Right atrium auricular region (tissue), 2 donors: Measurements from ENCODE around the gene MFSD12. TPM values are rescaled to one million over a fixed set of nuclear protein-coding genes. Genes with fewer than 3 reads are reported as not detected.

Experiments
- DNase-seq: peaks from one replicate; pipeline ENCODE4 v3.0.0-alpha.2; 2019; ENCODE audit warnings: low spot score
- H3K27ac ChIP-seq, 2 donors: fragments of 200-600 bp; sonication (generic); 1 replicate in 1 of 2; 2 replicates in 1 of 2; pipeline ENCODE4 v1.5.1; 2016 to 2019
- H3K27me3 ChIP-seq, 2 donors: fragments of 200-600 bp; sonication (generic); one replicate each; pipeline versions ENCODE4 v1.5.1 to v1.6.0; 2017 to 2019
- H3K36me3 ChIP-seq: fragments of 200-600 bp; sonication (generic); one replicate; pipeline ENCODE4 v1.5.1; 2016
- H3K4me1 ChIP-seq, 2 donors: fragments of 200-600 bp; sonication (generic); one replicate each; pipeline versions ENCODE4 v1.5.1 to v1.6.0; 2017 to 2019
- H3K4me3 ChIP-seq, 2 donors: fragments of 200-600 bp; sonication (generic); 1 replicate in 1 of 2; 2 replicates in 1 of 2; pipeline ENCODE4 v1.5.1; 2017 to 2019; ENCODE audit warnings: mild to moderate bottlenecking in 1 of 2, moderate library complexity in 1 of 2
- H3K9me3 ChIP-seq, 2 donors: fragments of 200-600 bp; sonication (generic); one replicate each; pipeline ENCODE4 v1.5.1; 2019
- total RNA-seq, 2 donors: library from RNA; depleted of rRNA; stranded (reverse); fragments of >200 nt; gene quantifications; one replicate each; pipeline ENCODE4 v1.1.0, GENCODE V29; 2016
- TF ChIP-seq, protein P1 (sequence below), 2 donors: fragments of 200-600 bp; sonication (generic); IDR thresholded peaks; one replicate each; pipeline ENCODE4 v1.5.1; 2019; ENCODE audit warnings: antibody characterized with exemption in 2 of 2

The MFSD12 gene
- total RNA-seq, 2 donors from 2014 or later: 15.8 to 35.4 TPM

DNA sequence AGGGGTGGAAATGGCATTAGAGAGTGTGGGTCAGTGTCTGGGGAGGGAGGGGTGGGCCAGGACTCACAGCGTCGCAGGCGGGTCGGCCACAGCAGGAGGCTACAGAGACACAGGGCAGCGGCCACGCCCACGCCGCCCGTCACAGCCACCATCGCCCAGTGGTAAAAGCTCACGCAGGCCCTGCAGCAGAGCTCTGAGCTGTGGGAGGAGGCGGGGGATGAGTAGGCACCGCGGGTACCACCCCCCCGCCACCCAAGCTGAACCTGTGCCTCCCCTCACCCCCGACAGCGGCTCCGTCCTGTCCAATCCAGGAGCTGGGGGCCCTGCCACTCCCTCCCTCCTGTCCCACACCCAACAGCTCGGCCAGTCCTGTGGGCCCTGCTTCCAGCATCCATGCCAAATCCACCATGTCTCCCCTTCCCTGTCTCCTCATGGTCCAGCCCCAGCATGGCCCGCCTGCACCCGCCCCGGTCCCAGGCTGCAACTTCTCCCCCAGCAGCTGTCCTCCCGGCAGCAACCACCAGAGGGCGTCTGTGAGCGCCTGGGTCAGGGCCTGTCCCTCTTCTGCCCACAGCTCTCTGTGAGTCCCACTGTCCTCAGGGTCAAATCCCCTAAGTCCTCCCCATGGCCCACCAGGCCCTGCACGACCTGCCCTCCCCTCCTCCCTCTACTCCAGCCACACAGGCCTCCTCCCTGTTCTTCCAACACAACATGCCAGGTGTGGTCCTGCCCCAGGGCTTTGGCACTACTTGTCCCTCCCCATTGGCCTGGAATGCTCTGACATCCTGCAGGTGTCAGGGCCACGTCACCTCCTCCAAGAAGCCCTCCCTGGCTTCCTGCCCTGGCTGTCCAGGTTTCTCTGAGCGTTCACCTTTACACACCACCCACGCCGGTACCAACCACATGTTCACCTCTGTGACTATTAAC is 12.4 kb downstream of the MFSD12 start:
- no peak overlapping the region for H3K27ac ChIP-seq
- no peaks in the 10 kb centered on the region for H3K36me3 ChIP-seq
- H3K4me3 ChIP-seq: no peak overlapping the region
- TF ChIP-seq, protein P1, sequence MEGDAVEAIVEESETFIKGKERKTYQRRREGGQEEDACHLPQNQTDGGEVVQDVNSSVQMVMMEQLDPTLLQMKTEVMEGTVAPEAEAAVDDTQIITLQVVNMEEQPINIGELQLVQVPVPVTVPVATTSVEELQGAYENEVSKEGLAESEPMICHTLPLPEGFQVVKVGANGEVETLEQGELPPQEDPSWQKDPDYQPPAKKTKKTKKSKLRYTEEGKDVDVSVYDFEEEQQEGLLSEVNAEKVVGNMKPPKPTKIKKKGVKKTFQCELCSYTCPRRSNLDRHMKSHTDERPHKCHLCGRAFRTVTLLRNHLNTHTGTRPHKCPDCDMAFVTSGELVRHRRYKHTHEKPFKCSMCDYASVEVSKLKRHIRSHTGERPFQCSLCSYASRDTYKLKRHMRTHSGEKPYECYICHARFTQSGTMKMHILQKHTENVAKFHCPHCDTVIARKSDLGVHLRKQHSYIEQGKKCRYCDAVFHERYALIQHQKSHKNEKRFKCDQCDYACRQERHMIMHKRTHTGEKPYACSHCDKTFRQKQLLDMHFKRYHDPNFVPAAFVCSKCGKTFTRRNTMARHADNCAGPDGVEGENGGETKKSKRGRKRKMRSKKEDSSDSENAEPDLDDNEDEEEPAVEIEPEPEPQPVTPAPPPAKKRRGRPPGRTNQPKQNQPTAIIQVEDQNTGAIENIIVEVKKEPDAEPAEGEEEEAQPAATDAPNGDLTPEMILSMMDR (IDR thresholded peaks at IDR 0.05): peak; percentile 84 to 98
- DNase-seq: peak; percentile 75
- H3K9me3 ChIP-seq: no peaks in the 10 kb centered on the region
- H3K27me3 ChIP-seq: no peaks in the 10 kb centered on the region
- H3K4me1 ChIP-seq: no peaks in the 10 kb centered on the region

DNA sequence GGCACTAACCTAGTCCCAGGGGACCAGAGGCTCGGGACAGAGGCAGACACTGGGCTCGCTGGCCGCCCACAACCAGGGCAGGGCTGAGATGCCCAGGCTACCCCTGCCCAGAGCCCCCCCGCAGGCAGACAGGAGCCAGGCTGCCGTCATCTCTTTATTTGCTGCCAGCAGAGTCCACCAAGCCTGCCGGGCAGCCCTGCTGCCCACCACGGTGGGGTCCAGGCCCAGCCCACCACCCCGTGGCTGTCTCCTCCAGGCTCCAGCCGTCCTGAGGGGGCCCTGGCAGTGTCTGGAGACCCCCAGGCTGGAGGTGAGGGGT is 13.4 kb downstream of the MFSD12 start:
- no peaks in the 10 kb centered on the region for H3K27me3 ChIP-seq
- no peaks in the 10 kb centered on the region for H3K9me3 ChIP-seq
- TF ChIP-seq, protein P1 (IDR thresholded peaks at IDR 0.05): no peak
- no peaks in the 10 kb centered on the region for H3K36me3 ChIP-seq
- no peak for DNase-seq
- H3K27ac ChIP-seq: no peak overlapping the region
- H3K4me1 ChIP-seq: no peaks in the 10 kb centered on the region
- no peak overlapping the region for H3K4me3 ChIP-seq

DNA sequence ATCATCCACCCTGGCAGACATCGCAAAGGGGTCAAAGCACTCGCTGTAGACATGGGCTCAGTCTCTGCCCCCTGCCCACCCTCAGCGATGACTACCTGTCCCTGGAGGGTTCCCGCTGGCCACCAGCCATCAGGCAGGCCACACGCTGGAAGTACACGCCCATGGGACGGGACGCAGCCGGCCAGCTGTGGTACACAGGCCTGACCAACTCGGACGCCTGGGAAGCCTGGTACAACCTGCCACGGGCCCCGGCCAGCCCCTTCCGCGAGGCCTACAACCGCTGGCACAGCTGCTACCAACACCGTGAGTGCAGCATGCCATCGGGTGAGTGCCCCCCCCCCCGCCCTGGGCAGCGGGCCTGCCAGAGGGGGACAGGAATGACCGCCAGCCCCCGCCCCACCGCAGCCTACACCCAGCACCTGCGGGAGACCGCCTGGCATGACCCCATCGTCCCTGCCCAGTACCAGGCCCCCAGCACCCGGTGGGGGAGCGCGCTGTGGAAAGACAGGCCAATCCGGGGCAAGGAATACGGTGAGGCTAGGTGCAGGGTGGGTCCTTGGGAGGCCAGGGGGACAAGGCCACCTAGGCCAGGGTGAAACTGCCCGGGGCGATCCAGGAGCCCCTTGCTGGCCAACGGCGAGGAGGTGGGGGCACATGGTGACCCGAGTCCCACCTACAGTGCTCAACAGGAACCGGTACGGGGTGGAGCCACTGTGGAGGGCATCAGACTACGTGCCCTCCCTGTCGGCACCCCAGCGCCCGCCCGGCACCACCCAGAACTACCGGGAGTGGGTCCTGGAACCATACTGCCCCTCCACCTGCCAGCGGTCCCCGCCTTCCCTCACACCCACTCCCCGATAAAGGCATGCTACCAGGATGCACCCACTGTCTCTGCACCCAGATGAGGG is 14.0 kb downstream of the MFSD12 start:
- Histone ChIP-seq H3K4me1 (no peaks in the 10 kb centered on the region), H3K9me3 (no peaks in the 10 kb centered on the region), H3K27ac (no peak overlapping the region), H3K4me3 (no peak overlapping the region), H3K27me3 (no peaks in the 10 kb centered on the region), H3K36me3 (no peaks in the 10 kb centered on the region)
- TF ChIP-seq, protein P1 (IDR thresholded peaks at IDR 0.05): no peak
- DNase-seq: no peak

DNA sequence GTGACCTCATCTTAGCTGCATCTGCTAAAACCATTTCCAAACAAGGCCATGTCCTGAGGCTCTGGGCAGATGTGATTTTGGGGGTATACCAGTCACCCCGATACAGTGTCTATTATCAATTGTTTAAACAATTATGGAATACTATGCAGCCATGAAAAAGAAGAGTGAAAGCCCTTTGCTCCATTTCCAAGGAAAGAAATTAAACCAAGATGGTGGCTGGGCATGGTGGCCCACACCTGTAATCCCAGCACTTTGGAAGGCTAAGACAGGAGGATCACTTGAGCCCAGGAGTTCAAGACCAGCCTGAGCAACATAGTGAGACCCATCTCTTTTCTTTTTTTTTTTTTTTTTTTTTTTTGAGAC is 17.6 kb downstream of the MFSD12 start:
- no peaks in the 10 kb centered on the region for H3K27me3 ChIP-seq
- TF ChIP-seq, protein P1 (IDR thresholded peaks at IDR 0.05): no peak
- H3K4me1 ChIP-seq: peaks cover 0 to 6% of the 10 kb centered on the region in 2 donors
- no peak overlapping the region for H3K4me3 ChIP-seq
- no peaks in the 10 kb centered on the region for H3K9me3 ChIP-seq
- no peak for DNase-seq
- H3K27ac ChIP-seq: no peak overlapping the region
- peaks cover 10% of the 10 kb centered on the region for H3K36me3 ChIP-seq

DNA sequence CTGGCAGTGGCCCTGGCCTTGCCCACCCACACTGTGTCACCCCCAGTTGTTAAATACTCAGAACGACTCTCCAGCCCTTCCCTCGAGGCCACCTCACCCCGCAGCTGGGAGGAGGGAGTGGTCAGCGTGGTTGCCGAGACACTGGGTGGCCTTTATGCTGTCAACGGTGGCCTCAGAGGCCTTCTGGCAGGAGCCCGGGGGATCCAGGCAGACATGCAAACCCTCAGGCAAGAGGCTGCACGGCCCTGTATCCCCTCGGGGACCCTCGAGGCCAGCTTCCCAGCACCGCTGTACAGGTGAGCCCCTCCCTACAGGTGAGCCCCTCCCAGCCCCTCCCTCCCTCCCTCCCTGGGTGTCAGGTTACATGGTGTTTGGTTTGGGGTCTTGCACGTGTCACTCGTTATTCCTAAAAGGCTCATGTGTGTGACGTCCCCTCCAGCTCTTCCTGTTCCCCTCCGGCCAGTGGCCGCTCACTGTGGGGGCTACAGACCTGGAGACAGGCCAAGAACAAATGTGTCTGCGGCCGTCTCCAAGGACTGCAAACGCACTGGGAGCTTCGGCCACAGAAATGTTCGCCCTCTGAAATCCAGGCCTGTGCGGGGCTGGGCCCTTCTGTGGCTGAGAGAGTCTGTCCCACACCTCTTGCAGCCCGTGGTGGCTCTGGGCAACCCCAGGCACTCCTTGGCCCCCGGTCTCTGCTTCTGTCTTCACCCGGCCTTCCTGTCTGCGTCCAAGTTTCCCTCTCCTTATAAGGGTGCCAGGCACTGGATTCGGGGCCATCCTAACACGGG is 18.2 kb downstream of the MFSD12 start, which contains the start of gene TEKTIP1:
Gene TEKTIP1 (plus strand): TSS at position 210 of the 791 bp plus-strand sequence. CDS start 4 bp downstream, at position 214.
- TF ChIP-seq, protein P1 (IDR thresholded peaks at IDR 0.05): no peak

More for the DNA sequence above, 18.2 kb downstream of the MFSD12 start, which contains the start of gene TEKTIP1:
- Histone ChIP-seq H3K27me3 (no peaks in the 10 kb centered on the region), H3K4me1 (peaks cover 0 to 6% of the 10 kb centered on the region in 2 donors), H3K36me3 (peaks cover 16% of the 10 kb centered on the region), H3K9me3 (no peaks in the 10 kb centered on the region), H3K4me3 (no peak within 1 kb of the TSS), H3K27ac (no peak within 1 kb of the TSS)
- no peak for DNase-seq
